ENCODE measurements around the gene KRTAP4-12. TPM values are rescaled to one million over a fixed set of nuclear protein-coding genes. Genes with fewer than 3 reads are reported as not detected.

Gene KRTAP4-12
- total and polyA plus RNA-seq, 2 donors (not counting 1 experiment from before 2014, with no cell fraction given): 0.12 TPM; not detected in 1

DNA sequence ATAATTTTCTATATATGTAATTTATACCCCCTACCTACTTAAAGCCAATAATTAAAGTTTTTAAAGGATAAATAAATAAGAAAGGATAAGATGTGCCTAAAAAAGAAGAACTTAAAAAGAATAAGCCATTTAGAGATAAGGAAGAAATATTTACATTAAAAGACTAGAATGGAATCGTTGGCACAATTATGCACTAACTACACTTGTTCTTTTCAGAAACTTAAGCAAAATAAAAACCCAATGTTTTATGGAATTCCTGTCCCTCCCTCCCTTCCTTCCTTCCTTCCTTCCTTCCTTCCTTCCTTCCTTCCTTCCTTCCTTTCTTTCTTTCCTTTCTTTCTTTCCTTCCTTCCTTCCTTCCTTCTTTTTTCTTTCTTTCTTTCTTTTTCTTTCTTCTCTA lies 20.9 kb upstream of the KRTAP4-12 start:
- no peaks in the 10 kb centered on the region for H3K4me1 Mint-ChIP-seq
- ChIA-PET CTCF (no interaction called here), POLR2A (no interaction called here)
- peaks cover 7% of the 10 kb centered on the region for H3K27me3 Mint-ChIP-seq
- H2AFZ ChIP-seq (ENCODE audit: insufficient read depth, low read depth, low read length, poor library complexity, severe bottlenecking): no peak overlapping the region
- no peak overlapping the region for H3K9ac ChIP-seq (ENCODE audit: low read length)
- no peak overlapping the region for H3K4me3 Mint-ChIP-seq
- peaks cover 5 to 14% (median 11%) of the 10 kb centered on the region in 3 donors for H3K9me3 ChIP-seq (ENCODE audit: control extremely low read depth in 1 of 3, control insufficient read depth in 2 of 3, insufficient read depth in 1 of 3, low read length in 2 of 3)
- no peaks in the 10 kb centered on the region for H3K79me2 ChIP-seq (ENCODE audit: control insufficient read depth, insufficient read depth, low read length)
- no peaks in the 10 kb centered on the region for H4K20me1 ChIP-seq (ENCODE audit: control insufficient read depth, insufficient read depth, low read length, poor library complexity, severe bottlenecking)
- no peak for ATAC-seq (ENCODE audit: low read depth)
- no peaks in the 10 kb centered on the region for H3K27me3 ChIP-seq (replicated peaks in 1 of 4; ENCODE audit: control extremely low read depth in 1 of 4, control insufficient read depth in 3 of 4, insufficient read depth in 4 of 4, low read length in 3 of 4)
- intact Hi-C loops (cut with micrococcal nuclease): no loop called here
- no CpG with 5 or more reads among the region's 1 CpG for WGBS (ENCODE audit: insufficient coverage)
- no peak overlapping the region for H3K27ac ChIP-seq (ENCODE audit: low read length in 2 of 2)
- H3K4me3 ChIP-seq (ENCODE audit: control extremely low read depth in 1 of 5, extremely low read depth in 1 of 5, insufficient read depth in 1 of 5, low read depth in 2 of 5, low read length in 4 of 5): no peak overlapping the region
- H3K27ac Mint-ChIP-seq: no peak overlapping the region
- no peaks in the 10 kb centered on the region for H3K4me1 ChIP-seq (ENCODE audit: control insufficient read depth in 2 of 2, insufficient read depth in 2 of 2, low read length in 2 of 2)
- DNase-seq: no peak
- H3K36me3 ChIP-seq (replicated peaks in 1 of 2; ENCODE audit: control extremely low read depth in 1 of 2, control insufficient read depth in 1 of 2, extremely low read depth in 1 of 2, insufficient read depth in 2 of 2, low read length in 1 of 2): no peaks in the 10 kb centered on the region
- TF ChIP-seq EZH2 (IDR thresholded peaks at IDR 0.05; ENCODE audit: borderline replicate concordance, insufficient read depth, low read depth, low read length, poor library complexity, severe bottlenecking): no peak
- TF ChIP-seq, protein P1, sequence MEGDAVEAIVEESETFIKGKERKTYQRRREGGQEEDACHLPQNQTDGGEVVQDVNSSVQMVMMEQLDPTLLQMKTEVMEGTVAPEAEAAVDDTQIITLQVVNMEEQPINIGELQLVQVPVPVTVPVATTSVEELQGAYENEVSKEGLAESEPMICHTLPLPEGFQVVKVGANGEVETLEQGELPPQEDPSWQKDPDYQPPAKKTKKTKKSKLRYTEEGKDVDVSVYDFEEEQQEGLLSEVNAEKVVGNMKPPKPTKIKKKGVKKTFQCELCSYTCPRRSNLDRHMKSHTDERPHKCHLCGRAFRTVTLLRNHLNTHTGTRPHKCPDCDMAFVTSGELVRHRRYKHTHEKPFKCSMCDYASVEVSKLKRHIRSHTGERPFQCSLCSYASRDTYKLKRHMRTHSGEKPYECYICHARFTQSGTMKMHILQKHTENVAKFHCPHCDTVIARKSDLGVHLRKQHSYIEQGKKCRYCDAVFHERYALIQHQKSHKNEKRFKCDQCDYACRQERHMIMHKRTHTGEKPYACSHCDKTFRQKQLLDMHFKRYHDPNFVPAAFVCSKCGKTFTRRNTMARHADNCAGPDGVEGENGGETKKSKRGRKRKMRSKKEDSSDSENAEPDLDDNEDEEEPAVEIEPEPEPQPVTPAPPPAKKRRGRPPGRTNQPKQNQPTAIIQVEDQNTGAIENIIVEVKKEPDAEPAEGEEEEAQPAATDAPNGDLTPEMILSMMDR (IDR thresholded peaks at IDR 0.05): no peak
- H3K4me2 ChIP-seq (replicated peaks; ENCODE audit: low read depth, low read length, poor library complexity, severe bottlenecking): no peak overlapping the region
- H3K9me3 Mint-ChIP-seq (ENCODE audit: insufficient read depth): peaks cover 10% of the 10 kb centered on the region

- Histone ChIP-seq H4K20me1 (ENCODE audit: control insufficient read depth, insufficient read depth, low read length, poor library complexity, severe bottlenecking) (no peaks in the 10 kb centered on the region), H3K4me1 (ENCODE audit: control insufficient read depth in 2 of 2, insufficient read depth in 2 of 2, low read length in 2 of 2) (no peaks in the 10 kb centered on the region), H3K36me3 (replicated peaks in 1 of 2; ENCODE audit: control extremely low read depth in 1 of 2, control insufficient read depth in 1 of 2, extremely low read depth in 1 of 2, insufficient read depth in 2 of 2, low read length in 1 of 2) (no peaks in the 10 kb centered on the region), H3K27ac (ENCODE audit: low read length in 2 of 2) (no peak overlapping the region), H3K9me3 (ENCODE audit: control extremely low read depth in 1 of 3, control insufficient read depth in 2 of 3, insufficient read depth in 1 of 3, low read length in 2 of 3) (peaks cover 6 to 16% (median 14%) of the 10 kb centered on the region in 3 donors), H3K4me2 (replicated peaks; ENCODE audit: low read depth, low read length, poor library complexity, severe bottlenecking) (no peak overlapping the region), H3K27me3 (replicated peaks in 1 of 4; ENCODE audit: control extremely low read depth in 1 of 4, control insufficient read depth in 3 of 4, insufficient read depth in 4 of 4, low read length in 3 of 4) (no peaks in the 10 kb centered on the region), H3K9ac (ENCODE audit: low read length) (no peak overlapping the region), H3K79me2 (ENCODE audit: control insufficient read depth, insufficient read depth, low read length) (no peaks in the 10 kb centered on the region), H3K4me3 (ENCODE audit: control extremely low read depth in 1 of 5, extremely low read depth in 1 of 5, insufficient read depth in 1 of 5, low read depth in 2 of 5, low read length in 4 of 5) (no peak overlapping the region), H2AFZ (ENCODE audit: insufficient read depth, low read depth, low read length, poor library complexity, severe bottlenecking) (no peak overlapping the region)
- DNase-seq (no peak), ATAC-seq (ENCODE audit: low read depth) (no peak)
- no peak overlapping the region for H3K4me3 Mint-ChIP-seq
- intact Hi-C loops (cut with micrococcal nuclease): no loop called here
- H3K9me3 Mint-ChIP-seq (ENCODE audit: insufficient read depth): peaks cover 14% of the 10 kb centered on the region
- ChIA-PET POLR2A (no interaction called here), CTCF (no interaction called here)
- peaks cover 16% of the 10 kb centered on the region for H3K27me3 Mint-ChIP-seq
- no peak overlapping the region for H3K27ac Mint-ChIP-seq
- no peaks in the 10 kb centered on the region for H3K4me1 Mint-ChIP-seq
- no peak for TF ChIP-seq EZH2 (IDR thresholded peaks at IDR 0.05; ENCODE audit: borderline replicate concordance, insufficient read depth, low read depth, low read length, poor library complexity, severe bottlenecking)
- TF ChIP-seq, protein P1 (IDR thresholded peaks at IDR 0.05): no peak
These were observed 17.4 kb upstream of the KRTAP4-12 start for GRCh38 chr17:41141361-41141760.
